ENCODE results near the gene CCR5. TPM values are rescaled to one million over a fixed set of nuclear protein-coding genes. Genes with fewer than 3 reads are reported as not detected.

Gene CCR5
- not detected in 2 replicates for total RNA-seq

DNA sequence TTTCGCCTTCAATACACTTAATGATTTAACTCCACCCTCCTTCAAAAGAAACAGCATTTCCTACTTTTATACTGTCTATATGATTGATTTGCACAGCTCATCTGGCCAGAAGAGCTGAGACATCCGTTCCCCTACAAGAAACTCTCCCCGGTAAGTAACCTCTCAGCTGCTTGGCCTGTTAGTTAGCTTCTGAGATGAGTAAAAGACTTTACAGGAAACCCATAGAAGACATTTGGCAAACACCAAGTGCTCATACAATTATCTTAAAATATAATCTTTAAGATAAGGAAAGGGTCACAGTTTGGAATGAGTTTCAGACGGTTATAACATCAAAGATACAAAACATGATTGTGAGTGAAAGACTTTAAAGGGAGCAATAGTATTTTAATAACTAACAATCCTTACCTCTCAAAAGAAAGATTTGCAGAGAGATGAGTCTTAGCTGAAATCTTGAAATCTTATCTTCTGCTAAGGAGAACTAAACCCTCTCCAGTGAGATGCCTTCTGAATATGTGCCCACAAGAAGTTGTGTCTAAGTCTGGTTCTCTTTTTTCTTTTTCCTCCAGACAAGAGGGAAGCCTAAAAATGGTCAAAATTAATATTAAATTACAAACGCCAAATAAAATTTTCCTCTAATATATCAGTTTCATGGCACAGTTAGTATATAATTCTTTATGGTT lies at the start of gene CCR5:
Gene CCR5, plus strand, starts transcription at position 108 of the 680 bp plus-strand sequence. CDS start 1,957 bp downstream, outside the sequence.

DNA sequence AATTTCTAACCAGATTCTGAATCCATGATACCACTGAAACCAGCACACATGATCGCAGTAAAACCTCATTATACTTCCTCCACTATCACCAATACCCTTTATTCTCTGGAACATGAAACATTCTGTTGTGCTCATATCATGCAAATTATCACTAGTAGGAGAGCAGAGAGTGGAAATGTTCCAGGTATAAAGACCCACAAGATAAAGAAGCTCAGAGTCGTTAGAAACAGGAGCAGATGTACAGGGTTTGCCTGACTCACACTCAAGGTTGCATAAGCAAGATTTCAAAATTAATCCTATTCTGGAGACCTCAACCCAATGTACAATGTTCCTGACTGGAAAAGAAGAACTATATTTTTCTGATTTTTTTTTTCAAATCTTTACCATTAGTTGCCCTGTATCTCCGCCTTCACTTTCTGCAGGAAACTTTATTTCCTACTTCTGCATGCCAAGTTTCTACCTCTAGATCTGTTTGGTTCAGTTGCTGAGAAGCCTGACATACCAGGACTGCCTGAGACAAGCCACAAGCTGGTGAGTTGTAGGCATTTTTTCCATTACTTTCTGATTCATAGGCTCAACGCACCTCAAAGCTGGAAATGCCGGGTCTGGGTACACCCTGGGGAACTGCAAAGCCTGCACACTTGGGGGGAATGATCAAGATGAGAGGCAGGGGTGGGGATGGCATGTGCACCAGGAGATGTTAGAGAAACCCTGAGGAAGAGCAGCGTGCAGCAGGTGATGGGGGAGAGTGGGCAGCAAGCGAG lies 16.9 kb upstream of the CCR5 start, which contains the start of gene CCR2:
Gene CCR2, plus strand, starts transcription at position 465 of the 764 bp plus-strand sequence. CDS start 3,417 bp downstream, outside the sequence.

DNA sequence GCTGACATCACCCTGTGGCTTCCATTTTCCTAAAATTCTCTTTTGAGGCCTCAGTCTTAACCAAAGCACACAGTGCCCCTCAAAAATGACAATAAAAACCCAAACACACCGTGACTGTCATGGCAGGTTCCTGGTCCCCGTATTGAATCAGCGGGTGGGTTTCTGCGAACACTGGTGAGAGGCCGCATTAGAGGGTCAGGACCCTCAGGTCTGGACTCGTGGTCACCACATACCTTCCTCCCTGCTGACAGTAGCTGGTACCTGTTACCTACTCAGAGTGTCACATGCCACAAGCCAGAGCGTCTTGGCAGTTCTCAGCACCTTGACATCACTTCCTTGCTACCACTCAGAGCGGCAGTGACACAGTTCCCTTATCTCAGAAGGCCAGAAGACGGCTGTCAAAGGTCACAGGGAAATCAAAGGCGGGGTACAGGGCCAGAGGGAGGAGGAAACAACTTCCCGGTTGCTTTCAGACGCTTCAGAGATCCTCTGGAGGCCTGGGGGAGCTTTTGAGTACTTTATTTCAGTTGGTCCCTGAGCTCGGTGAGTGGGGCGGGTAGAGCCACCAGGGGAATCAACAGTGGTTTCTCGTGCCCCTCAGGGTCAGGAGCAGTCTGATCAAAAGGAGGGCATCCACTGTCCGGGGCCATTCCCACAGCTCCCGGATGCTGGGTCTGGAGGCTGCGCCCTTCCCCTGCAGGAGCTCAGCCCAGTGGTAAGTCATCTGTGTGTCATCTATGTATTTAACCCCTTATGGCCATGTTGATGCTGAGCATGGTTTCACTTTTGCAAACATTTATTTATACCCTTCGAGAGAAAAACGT lies 36.3 kb downstream of the CCR5 start, which contains the start of the genes CCR5AS and CCRL2:
Gene CCR5AS, minus strand, starts transcription at position 279 of the 824 bp plus-strand sequence.
Gene CCRL2, plus strand, starts transcription at position 472 of the 824 bp plus-strand sequence. CDS start 821 bp downstream, outside the sequence.

Other genes with a start within 250 kb of the CCR5 start
- not detected in 2 replicates for gene CCR1, start 162.6 kb upstream of the CCR5 start, total RNA-seq
- not detected in 2 replicates for gene CCR3, start 128.5 kb upstream of the CCR5 start, total RNA-seq
- not detected in 2 replicates for gene CCR2, start 16.8 kb upstream of the CCR5 start, total RNA-seq
- 2.1 and 2.3 TPM in 2 replicates for gene CCRL2, start 36.3 kb downstream of the CCR5 start, total RNA-seq
- gene LTF, start 94.0 kb downstream of the CCR5 start, total RNA-seq = not detected in 2 replicates
- gene RTP3, start 127.0 kb downstream of the CCR5 start, total RNA-seq = not detected in 2 replicates
- 0.15 TPM in 1 of 2 replicates, not detected in the other for gene LRRC2, start 195.4 kb downstream of the CCR5 start, total RNA-seq
- not detected in 2 replicates for gene FAM240A, start 241.6 kb downstream of the CCR5 start, total RNA-seq

Measured in epithelial cell of umbilical artery (primary cell).